Mucosa of stomach (tissue), 1 donor: Measurements from ENCODE around the gene VSIG10L2.

Experiments used
- H3K27me3 ChIP-seq: one replicate; pipeline ENCODE4 v1.7.0; 2013; ENCODE audit warnings: mild to moderate bottlenecking, low read length; ENCODE audit not compliant: control insufficient read depth, insufficient read depth
- H3K36me3 ChIP-seq: one replicate; pipeline ENCODE4 v1.7.0; 2013; ENCODE audit warnings: low read length; ENCODE audit not compliant: control insufficient read depth, insufficient read depth
- H3K4me1 ChIP-seq: one replicate; pipeline ENCODE4 v1.7.0; 2013; ENCODE audit warnings: mild to moderate bottlenecking, low read length; ENCODE audit not compliant: control insufficient read depth, insufficient read depth
- H3K4me3 ChIP-seq: one replicate; pipeline ENCODE4 v1.7.0; 2013; ENCODE audit warnings: low read length
- H3K9ac ChIP-seq: one replicate; pipeline ENCODE4 v1.7.0; 2013; ENCODE audit warnings: mild to moderate bottlenecking, low read length, moderate library complexity
- H3K9me3 ChIP-seq: one replicate; pipeline ENCODE4 v1.7.0; 2013; ENCODE audit warnings: mild to moderate bottlenecking, low read length, moderate library complexity; ENCODE audit not compliant: control insufficient read depth
- donor health status: Pancreatic carcinoma.

VSIG10L2 gene

GRCh38 chr11:125959931-125960330 lies 14.1 kb downstream of the VSIG10L2 start:
- no peak overlapping the region for H3K9ac ChIP-seq
- H3K4me1 ChIP-seq, result peaks cover 8% of the 10 kb centered on the region
- H3K27me3 ChIP-seq, result no peaks in the 10 kb centered on the region
- H3K36me3 ChIP-seq, result no peaks in the 10 kb centered on the region
- no peak overlapping the region for H3K4me3 ChIP-seq
- no peaks in the 10 kb centered on the region for H3K9me3 ChIP-seq

GRCh38 chr11:125960771-125961170 lies 14.9 kb downstream of the VSIG10L2 start:
- H3K27me3 ChIP-seq, result no peaks in the 10 kb centered on the region
- no peaks in the 10 kb centered on the region for H3K9me3 ChIP-seq
- no peak overlapping the region for H3K9ac ChIP-seq
- H3K4me1 ChIP-seq, result peaks cover 8% of the 10 kb centered on the region
- H3K36me3 ChIP-seq, result no peaks in the 10 kb centered on the region
- no peak overlapping the region for H3K4me3 ChIP-seq

- no peaks in the 10 kb centered on the region for H3K9me3 ChIP-seq
- H3K9ac ChIP-seq, result no peak overlapping the region
- no peaks in the 10 kb centered on the region for H3K27me3 ChIP-seq
- H3K4me3 ChIP-seq, result no peak overlapping the region
- no peaks in the 10 kb centered on the region for H3K36me3 ChIP-seq
- H3K4me1 ChIP-seq, result peaks cover 9% of the 10 kb centered on the region
These were observed 21.7 kb downstream of the VSIG10L2 start for GRCh38 chr11:125967515-125967914.

DNA sequence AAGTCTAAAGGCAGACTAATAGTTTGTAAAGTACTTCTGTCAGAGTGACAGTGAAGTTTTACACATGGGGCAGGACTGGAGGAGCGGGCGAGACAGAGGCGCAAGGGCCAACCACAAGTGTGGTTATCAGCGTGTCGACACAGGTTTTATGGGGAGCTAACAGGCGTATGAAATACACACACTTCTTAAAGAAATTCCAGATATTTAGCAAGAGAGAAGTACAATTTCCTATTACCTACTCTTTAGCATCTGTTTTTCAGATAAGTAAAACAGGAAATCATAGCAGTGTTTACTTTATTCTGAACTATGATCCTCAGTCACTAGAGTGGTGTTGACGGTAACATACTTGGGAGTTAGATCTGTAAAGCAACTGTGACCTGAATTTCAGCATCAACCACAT lies 22.5 kb downstream of the VSIG10L2 start:
- Histone ChIP-seq H3K36me3 (no peaks in the 10 kb centered on the region), H3K4me1 (peaks cover 9% of the 10 kb centered on the region), H3K9ac (no peak overlapping the region)

DNA sequence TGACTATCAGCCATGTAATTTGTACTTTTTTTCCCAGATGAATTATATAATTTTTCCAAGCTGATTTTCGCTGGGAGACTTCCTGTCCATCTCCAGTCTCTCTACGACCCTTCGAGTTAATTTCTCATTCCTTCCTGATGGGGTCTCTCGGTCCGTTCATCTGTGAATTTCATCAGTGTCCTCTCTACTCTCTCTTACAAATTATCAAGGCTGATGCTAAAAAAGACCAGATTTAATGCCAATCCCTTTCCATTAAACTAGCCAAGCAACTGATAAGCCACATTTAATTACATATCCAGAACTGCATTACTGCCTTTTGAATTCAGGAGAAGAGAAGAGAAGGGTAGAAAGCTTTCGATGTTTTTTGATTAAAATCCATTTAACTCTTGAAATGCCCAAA lies 25.8 kb downstream of the VSIG10L2 start:
- Histone ChIP-seq H3K4me3 (no peak overlapping the region), H3K4me1 (peaks cover 9% of the 10 kb centered on the region), H3K9me3 (no peaks in the 10 kb centered on the region), H3K9ac (no peak overlapping the region), H3K36me3 (no peaks in the 10 kb centered on the region), H3K27me3 (no peaks in the 10 kb centered on the region)

More for the DNA sequence above, 22.5 kb downstream of the VSIG10L2 start:
- no peak overlapping the region for H3K4me3 ChIP-seq
- H3K9me3 ChIP-seq, result no peaks in the 10 kb centered on the region
- H3K27me3 ChIP-seq, result no peaks in the 10 kb centered on the region

DNA sequence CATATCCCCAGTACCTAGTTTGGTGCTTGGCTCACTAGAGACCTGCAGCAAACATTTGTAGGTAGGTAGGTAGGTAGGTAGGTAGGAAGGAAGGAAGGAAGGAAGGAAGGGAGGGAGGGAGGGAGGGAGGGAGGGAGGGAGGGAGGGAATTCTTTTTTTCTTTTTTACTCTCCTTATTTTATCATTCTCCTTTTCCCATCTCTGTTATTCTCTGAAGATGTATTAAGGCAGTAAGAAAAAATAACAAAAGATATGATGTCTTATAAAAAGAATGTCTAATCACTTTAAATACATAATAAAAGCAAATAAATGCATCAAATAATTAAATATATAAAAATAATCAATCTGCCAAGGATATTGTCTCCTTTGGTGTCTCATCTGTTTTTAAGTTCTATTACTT lies 28.4 kb downstream of the VSIG10L2 start:
- no peaks in the 10 kb centered on the region for H3K36me3 ChIP-seq
- no peak overlapping the region for H3K4me3 ChIP-seq
- H3K27me3 ChIP-seq, result no peaks in the 10 kb centered on the region
- no peaks in the 10 kb centered on the region for H3K4me1 ChIP-seq
- no peak overlapping the region for H3K9ac ChIP-seq
- no peaks in the 10 kb centered on the region for H3K9me3 ChIP-seq

- Histone ChIP-seq H3K4me1 (no peaks in the 10 kb centered on the region), H3K4me3 (no peak overlapping the region), H3K9me3 (no peaks in the 10 kb centered on the region), H3K27me3 (no peaks in the 10 kb centered on the region), H3K36me3 (no peaks in the 10 kb centered on the region), H3K9ac (no peak overlapping the region)
These were observed 29.8 kb downstream of the VSIG10L2 start for GRCh38 chr11:125975634-125976033.

DNA sequence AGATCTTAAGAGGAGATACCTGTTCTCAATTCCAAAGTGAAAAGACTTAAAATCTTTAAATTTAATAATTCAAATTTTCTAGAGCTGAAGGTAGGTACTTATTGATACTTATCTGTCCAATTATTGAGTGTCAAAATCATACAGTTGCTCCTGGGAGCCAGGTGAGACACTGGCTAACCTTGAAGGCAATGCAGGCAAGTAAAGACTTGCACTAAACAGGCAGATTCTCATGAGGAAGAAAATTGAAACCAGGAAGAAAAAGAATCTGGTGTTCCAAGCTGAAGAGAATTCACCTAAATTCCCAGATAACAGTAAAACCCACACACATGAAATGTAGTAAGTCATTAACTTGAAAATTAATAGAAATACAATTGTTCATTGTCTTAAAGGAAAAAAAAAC lies 30.3 kb downstream of the VSIG10L2 start:
- H3K4me1 ChIP-seq, result no peaks in the 10 kb centered on the region
- H3K27me3 ChIP-seq, result no peaks in the 10 kb centered on the region
- no peak overlapping the region for H3K9ac ChIP-seq
- no peaks in the 10 kb centered on the region for H3K9me3 ChIP-seq
- no peak overlapping the region for H3K4me3 ChIP-seq
- H3K36me3 ChIP-seq, result no peaks in the 10 kb centered on the region

DNA sequence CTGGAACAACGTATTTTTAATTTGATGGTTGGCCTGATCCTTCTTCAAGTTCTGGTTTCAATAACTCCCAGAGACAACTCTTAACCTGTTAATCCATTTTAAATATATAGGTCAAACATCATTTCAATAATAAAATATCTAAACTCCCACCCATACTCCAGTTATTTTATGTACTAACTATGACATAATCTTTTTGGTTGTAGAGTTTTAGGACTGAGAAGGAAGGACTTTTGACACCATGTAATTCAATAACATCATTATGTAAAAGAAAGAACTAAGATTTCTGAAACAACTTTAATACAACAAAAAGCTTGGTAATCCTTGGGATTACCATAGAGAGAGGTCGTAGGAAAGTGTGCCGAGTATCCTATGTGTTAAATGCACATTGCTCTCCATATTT lies 31.5 kb downstream of the VSIG10L2 start:
- H3K4me3 ChIP-seq, result no peak overlapping the region
- H3K9me3 ChIP-seq, result no peaks in the 10 kb centered on the region
- H3K9ac ChIP-seq, result no peak overlapping the region
- H3K4me1 ChIP-seq, result no peaks in the 10 kb centered on the region
- no peaks in the 10 kb centered on the region for H3K36me3 ChIP-seq
- no peaks in the 10 kb centered on the region for H3K27me3 ChIP-seq

- H3K9me3 ChIP-seq, result no peaks in the 10 kb centered on the region
- no peak overlapping the region for H3K4me3 ChIP-seq
- H3K9ac ChIP-seq, result no peak overlapping the region
- H3K4me1 ChIP-seq, result no peaks in the 10 kb centered on the region
- no peaks in the 10 kb centered on the region for H3K36me3 ChIP-seq
- H3K27me3 ChIP-seq, result no peaks in the 10 kb centered on the region
These were observed 32.4 kb downstream of the VSIG10L2 start for GRCh38 chr11:125978181-125978716.

GRCh38 chr11:125978778-125979407 lies 33.0 kb downstream of the VSIG10L2 start:
- Histone ChIP-seq H3K4me3 (no peak overlapping the region), H3K9me3 (no peaks in the 10 kb centered on the region), H3K36me3 (no peaks in the 10 kb centered on the region), H3K4me1 (no peaks in the 10 kb centered on the region), H3K9ac (no peak overlapping the region), H3K27me3 (no peaks in the 10 kb centered on the region)

- Histone ChIP-seq H3K36me3 (no peaks in the 10 kb centered on the region), H3K27me3 (no peaks in the 10 kb centered on the region), H3K9me3 (no peaks in the 10 kb centered on the region), H3K9ac (no peak overlapping the region), H3K4me3 (no peak overlapping the region), H3K4me1 (no peaks in the 10 kb centered on the region)
These were observed 33.7 kb downstream of the VSIG10L2 start for GRCh38 chr11:125979511-125979910.

DNA sequence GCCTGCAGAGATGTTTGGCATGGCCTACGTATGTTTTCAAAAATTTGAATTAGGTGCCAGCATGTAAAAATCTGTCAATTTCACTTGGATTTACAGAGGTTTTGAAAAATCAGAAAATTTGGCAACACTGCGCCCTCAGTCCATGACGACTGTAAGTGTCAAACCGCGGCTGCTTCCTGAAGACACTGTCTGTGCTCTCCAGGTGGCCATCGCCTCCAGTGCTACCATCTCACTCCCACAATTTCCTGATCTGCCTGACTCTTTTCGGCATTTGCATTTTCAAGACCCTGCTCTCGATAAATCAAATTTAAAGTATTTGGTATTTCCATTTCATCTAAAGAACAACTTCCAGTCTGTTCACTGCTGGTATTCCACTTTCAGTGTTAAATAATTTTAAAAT lies 34.6 kb downstream of the VSIG10L2 start:
- Histone ChIP-seq H3K36me3 (no peaks in the 10 kb centered on the region), H3K9me3 (no peaks in the 10 kb centered on the region), H3K9ac (no peak overlapping the region), H3K27me3 (no peaks in the 10 kb centered on the region), H3K4me1 (no peaks in the 10 kb centered on the region), H3K4me3 (no peak overlapping the region)
